Loucy (cell line): ENCODE measurements around the gene PTGDS.

Source experiments
- H2AFZ ChIP-seq: fragments of 200-600 bp; sonication (generic); 2 replicates; pipeline ENCODE4 v1.6.0; 2016; ENCODE audit warnings: antibody characterized with exemption, mild to moderate bottlenecking, low read length, moderate library complexity
- H3F3A ChIP-seq: fragments of 200-600 bp; 2 replicates; pipeline ENCODE4 v1.6.0; 2016; ENCODE audit warnings: antibody characterized with exemption, low read depth, mild to moderate bottlenecking
- H3K27me3 ChIP-seq: fragments of 200-600 bp; sonication (generic); 2 replicates; pipeline ENCODE4 v1.6.1; 2014; ENCODE audit warnings: low read length, mild to moderate bottlenecking; ENCODE audit not compliant: insufficient read depth, poor library complexity, severe bottlenecking
- H3K36me3 ChIP-seq: fragments of 200-600 bp; sonication (generic); 2 replicates; pipeline ENCODE4 v1.6.1; 2016; ENCODE audit warnings: low read length; ENCODE audit not compliant: insufficient read depth
- H3K4me1 ChIP-seq: fragments of 200-600 bp; sonication (generic); 2 replicates; pipeline ENCODE4 v1.5.1; 2014; ENCODE audit warnings: low read length, mild to moderate bottlenecking; ENCODE audit not compliant: insufficient read depth, poor library complexity, severe bottlenecking
- H3K4me2 ChIP-seq: fragments of 200-600 bp; sonication (generic); 2 replicates; pipeline ENCODE4 v1.6.0; 2014; ENCODE audit warnings: antibody characterized with exemption, low read length, low read depth, mild to moderate bottlenecking; ENCODE audit not compliant: poor library complexity, severe bottlenecking
- H3K4me3 ChIP-seq: fragments of 200-600 bp; sonication (generic); 2 replicates; pipeline ENCODE4 v1.5.1; 2014; ENCODE audit warnings: low read length, mild to moderate bottlenecking, mixed read lengths; ENCODE audit not compliant: poor library complexity, severe bottlenecking
- H3K79me2 ChIP-seq: fragments of 200-600 bp; sonication (generic); 2 replicates; pipeline ENCODE4 v1.6.1; 2014; ENCODE audit warnings: low read length; ENCODE audit not compliant: insufficient read depth
- H3K9ac ChIP-seq: fragments of 200-600 bp; sonication (generic); 2 replicates; pipeline ENCODE4 v1.6.0; 2014; ENCODE audit warnings: mild to moderate bottlenecking, low read depth, low read length, moderate library complexity; ENCODE audit not compliant: poor library complexity, severe bottlenecking
- H3K9me2 ChIP-seq: fragments of 200-600 bp; sonication (generic); replicated peaks from 2 replicates; pipeline ENCODE4 v1.6.1; 2016; ENCODE audit warnings: low read depth, low read length, mixed read lengths
- H3K9me3 ChIP-seq: fragments of 200-600 bp; sonication (generic); 2 replicates; pipeline ENCODE4 v1.6.1; 2014; ENCODE audit warnings: mild to moderate bottlenecking, antibody characterized with exemption, low read length, low read depth; ENCODE audit not compliant: insufficient read depth
- H4K20me1 ChIP-seq: fragments of 200-600 bp; sonication (generic); 2 replicates; pipeline ENCODE4 v1.6.0; 2014; ENCODE audit warnings: antibody characterized with exemption, low read length, mild to moderate bottlenecking; ENCODE audit not compliant: insufficient read depth, poor library complexity, severe bottlenecking
- EZH2phosphoT487 ChIP-seq: fragments of 200-600 bp; IDR thresholded peaks from 2 replicates; pipeline ENCODE4 v1.6.1; 2018; ENCODE audit warnings: antibody characterized with exemption, mild to moderate bottlenecking, moderate library complexity, borderline replicate concordance
- TF ChIP-seq, protein P1 (sequence below): fragments of 200-600 bp; sonication (generic); conservative IDR thresholded peaks from 2 replicates; pipeline ENCODE4 v1.5.1; 2014; ENCODE audit warnings: mild to moderate bottlenecking, antibody characterized with exemption, low read length

The PTGDS gene

DNA sequence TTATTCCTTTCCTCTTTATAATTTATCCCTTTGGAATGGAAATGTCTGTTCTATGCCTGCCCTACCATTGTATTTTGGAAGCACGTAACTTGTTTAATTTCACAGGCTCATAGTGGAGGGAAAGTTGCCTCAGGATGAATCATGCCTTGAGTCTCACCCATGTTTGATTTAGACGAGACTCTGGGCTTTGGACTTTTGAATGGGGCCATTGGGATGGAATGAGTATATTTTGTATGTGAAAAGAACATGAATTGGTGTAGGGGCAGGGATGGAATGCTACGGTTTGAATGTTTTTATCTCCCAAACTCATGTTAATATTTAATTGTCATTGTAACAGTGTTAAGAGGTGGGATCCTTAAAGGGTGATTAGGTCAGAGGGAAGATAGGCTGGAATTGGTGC, 43.0 kb upstream of the PTGDS start:
- H3K4me3 ChIP-seq: no peak overlapping the region
- no peak overlapping the region for H3K4me2 ChIP-seq
- H3K9me3 ChIP-seq: no peaks in the 10 kb centered on the region
- no peaks in the 10 kb centered on the region for H3K9me2 ChIP-seq
- H3K9ac ChIP-seq: no peak overlapping the region
- no peaks in the 10 kb centered on the region for H3K4me1 ChIP-seq
- H3K79me2 ChIP-seq: no peaks in the 10 kb centered on the region
- TF ChIP-seq EZH2phosphoT487: no peak
- TF ChIP-seq, protein P1, sequence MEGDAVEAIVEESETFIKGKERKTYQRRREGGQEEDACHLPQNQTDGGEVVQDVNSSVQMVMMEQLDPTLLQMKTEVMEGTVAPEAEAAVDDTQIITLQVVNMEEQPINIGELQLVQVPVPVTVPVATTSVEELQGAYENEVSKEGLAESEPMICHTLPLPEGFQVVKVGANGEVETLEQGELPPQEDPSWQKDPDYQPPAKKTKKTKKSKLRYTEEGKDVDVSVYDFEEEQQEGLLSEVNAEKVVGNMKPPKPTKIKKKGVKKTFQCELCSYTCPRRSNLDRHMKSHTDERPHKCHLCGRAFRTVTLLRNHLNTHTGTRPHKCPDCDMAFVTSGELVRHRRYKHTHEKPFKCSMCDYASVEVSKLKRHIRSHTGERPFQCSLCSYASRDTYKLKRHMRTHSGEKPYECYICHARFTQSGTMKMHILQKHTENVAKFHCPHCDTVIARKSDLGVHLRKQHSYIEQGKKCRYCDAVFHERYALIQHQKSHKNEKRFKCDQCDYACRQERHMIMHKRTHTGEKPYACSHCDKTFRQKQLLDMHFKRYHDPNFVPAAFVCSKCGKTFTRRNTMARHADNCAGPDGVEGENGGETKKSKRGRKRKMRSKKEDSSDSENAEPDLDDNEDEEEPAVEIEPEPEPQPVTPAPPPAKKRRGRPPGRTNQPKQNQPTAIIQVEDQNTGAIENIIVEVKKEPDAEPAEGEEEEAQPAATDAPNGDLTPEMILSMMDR: no peak
- H3K27me3 ChIP-seq: no peaks in the 10 kb centered on the region
- H2AFZ ChIP-seq: no peak overlapping the region
- no peaks in the 10 kb centered on the region for H4K20me1 ChIP-seq
- no peaks in the 10 kb centered on the region; the same call in 1 of the 2 replicates for H3K36me3 ChIP-seq
- H3F3A ChIP-seq: no peaks in the 10 kb centered on the region

DNA sequence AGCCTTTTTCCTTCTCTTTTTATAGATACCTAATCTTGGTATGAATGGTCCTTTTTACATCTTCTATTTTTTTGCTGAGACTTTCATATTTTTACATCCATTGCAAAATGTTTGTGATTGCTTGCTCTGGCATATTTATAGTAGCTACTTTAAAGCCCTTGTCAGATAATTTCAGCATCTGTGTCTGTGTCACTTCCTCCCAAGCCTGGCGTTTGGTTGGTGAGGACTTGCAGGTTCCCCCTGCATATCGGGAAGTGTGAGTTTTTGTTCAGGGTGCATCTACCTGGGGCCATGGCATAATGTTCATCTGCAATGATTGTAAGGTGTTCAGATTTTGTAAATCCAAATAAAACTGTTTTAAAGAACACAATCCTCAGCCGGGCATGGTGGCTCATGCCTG, 41.7 kb upstream of the PTGDS start:
- Histone ChIP-seq H3K4me1 (no peaks in the 10 kb centered on the region), H3F3A (no peaks in the 10 kb centered on the region), H3K4me2 (no peak overlapping the region), H3K4me3 (no peak overlapping the region), H3K27me3 (no peaks in the 10 kb centered on the region), H2AFZ (no peak overlapping the region), H3K36me3 (peaks cover 4% of the 10 kb centered on the region; the same call in 1 of the 2 replicates), H3K9me3 (no peaks in the 10 kb centered on the region), H3K79me2 (no peaks in the 10 kb centered on the region), H3K9me2 (no peaks in the 10 kb centered on the region), H4K20me1 (no peaks in the 10 kb centered on the region), H3K9ac (no peak overlapping the region)
- TF ChIP-seq, protein P1: no peak
- no peak for TF ChIP-seq EZH2phosphoT487

DNA sequence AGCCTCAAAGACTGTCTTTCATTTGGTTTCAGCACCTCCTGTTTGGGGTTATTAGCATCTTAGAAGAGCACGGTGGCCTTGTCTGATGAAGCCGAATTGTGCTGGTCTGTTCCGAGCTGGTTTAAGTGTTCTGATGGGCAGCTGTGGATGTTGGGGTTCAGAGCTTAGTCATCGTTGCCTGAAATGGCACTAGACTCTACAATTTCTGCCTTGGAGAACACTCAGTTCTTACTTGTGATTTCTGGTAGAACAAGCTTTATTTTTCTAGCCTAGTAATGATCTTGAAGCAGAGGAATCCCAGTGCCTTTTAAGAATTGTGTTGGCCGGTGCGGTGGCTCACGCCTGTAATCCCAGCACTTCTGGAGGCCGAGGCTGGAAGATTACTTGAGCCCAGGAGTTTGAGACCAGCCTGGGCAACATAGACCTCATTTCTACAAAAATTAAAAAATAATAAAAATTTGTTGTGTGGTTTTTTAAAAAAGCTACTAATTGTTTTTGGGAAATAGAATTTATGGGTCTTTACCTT, 40.6 kb upstream of the PTGDS start:
- Histone ChIP-seq H3K27me3 (no peaks in the 10 kb centered on the region), H3K9ac (no peak overlapping the region), H3K36me3 (peaks cover 15% of the 10 kb centered on the region; the same call in 1 of the 2 replicates), H3K4me1 (no peaks in the 10 kb centered on the region), H3K79me2 (peaks cover 1% of the 10 kb centered on the region; the same call in 1 of the 2 replicates), H3K4me2 (no peak overlapping the region), H3K9me2 (no peaks in the 10 kb centered on the region), H4K20me1 (peaks cover 7% of the 10 kb centered on the region), H2AFZ (no peak overlapping the region), H3K4me3 (no peak overlapping the region), H3K9me3 (no peaks in the 10 kb centered on the region), H3F3A (no peaks in the 10 kb centered on the region)
- no peak for TF ChIP-seq EZH2phosphoT487
- TF ChIP-seq, protein P1: no peak
